Measurements from ENCODE around the gene SLC16A9.

Gene SLC16A9

GRCh38 chr10:59719374-59719773 lies 9.7 kb upstream of the SLC16A9 start:
- DNase-seq (ENCODE audit: low read depth in 4 of 4, low spot score in 1 of 4): no peak

DNA sequence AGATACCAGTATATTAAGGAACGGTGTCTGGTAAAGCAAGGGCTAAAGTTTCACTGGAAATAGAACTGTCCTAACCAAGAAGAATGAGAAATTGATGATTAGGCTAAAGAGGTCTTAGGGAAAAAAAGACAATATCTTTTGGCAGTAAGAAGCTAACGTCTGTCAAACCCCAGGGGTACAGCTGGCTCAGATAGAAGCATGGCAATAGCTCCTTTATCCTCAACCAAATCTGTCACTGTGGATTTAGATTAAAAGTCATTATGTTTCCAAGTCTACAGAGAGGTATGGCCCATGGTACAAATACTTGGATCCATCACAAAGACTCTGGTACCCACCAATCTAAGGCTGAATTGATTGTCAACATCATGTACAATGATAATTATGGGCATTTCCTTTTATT lies 8.6 kb upstream of the SLC16A9 start:
- no peak for DNase-seq (ENCODE audit: low read depth in 4 of 4, low spot score in 1 of 4)

GRCh38 chr10:59713196-59713821 lies 3.7 kb upstream of the SLC16A9 start:
- no peak for DNase-seq (ENCODE audit: low read depth in 4 of 4, low spot score in 1 of 4)

- DNase-seq (ENCODE audit: low read depth in 4 of 4, low spot score in 1 of 4): no peak
Observed at GRCh38 chr10:59711871-59712494, 2.3 kb upstream of the SLC16A9 start.

- no peak for DNase-seq (ENCODE audit: low read depth in 4 of 4, low spot score in 1 of 4)
Observed at GRCh38 chr10:59708816-59709394, 745 bp downstream of the SLC16A9 start.

DNA sequence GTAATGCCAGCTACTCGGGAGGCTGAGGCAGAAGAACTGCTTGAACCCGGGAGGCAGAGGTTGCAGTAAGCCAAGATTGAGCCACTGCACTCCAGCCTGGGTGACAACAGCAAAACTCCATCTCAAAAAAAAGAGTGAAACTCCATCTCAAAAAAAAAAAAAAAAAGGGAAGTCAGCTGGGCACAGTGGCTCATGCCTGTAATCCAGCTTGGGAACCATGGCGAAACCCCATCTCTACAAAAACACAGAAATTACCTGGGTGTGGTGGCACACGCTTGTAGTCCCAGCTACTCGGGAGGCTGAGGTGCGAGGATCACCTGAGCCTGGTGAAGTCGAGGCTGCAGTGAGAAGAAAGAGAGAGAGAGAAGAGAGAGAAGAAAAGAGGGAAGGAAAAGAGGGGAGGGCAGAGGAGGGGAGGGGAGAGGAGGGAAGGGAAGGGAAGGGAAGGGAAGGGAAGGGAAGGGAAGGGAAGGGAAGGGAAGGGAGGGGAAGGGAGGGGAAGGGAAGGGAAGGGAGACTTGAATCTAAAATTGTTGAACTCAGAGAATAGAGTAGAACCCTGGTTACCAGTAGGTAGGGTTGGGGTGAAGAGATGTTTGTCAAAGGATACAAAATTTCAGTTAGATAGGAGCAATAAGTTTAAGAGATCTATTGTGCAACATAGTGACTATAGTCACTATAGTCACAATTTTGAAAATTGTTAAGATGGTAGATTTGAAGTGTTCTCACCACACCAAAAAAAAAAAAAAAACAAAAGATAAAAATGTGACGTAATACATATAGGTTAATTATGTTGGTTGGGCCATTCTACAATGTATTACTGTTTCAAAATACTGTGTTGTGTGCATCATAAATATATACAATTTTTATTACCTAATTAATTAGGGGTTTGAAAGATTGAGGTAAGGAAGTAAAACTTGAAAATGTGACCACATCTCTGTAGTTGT lies 2.5 kb downstream of the SLC16A9 start:
- DNase-seq (ENCODE audit: low read depth in 4 of 4, low spot score in 1 of 4): no peak

DNA sequence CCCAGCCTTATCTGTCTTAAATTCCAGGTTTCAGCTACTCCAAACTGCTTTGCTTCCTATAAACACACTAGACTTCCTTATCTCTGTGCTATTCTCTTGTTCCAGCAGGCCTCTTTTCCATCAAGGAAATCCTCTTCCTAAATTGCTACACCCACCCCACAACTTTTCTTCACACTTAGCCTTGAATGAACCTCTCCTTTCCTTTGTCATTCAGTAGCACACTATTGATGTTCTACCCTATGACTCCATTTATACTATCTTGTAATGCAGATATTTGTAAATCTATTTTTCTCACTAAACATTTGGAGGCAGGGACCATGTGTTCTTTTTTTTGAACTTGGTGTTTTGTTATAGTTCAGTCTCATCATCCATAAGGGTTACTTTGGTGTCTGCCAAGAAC lies 3.7 kb downstream of the SLC16A9 start:
- DNase-seq (ENCODE audit: low read depth in 4 of 4, low spot score in 1 of 4): no peak

DNA sequence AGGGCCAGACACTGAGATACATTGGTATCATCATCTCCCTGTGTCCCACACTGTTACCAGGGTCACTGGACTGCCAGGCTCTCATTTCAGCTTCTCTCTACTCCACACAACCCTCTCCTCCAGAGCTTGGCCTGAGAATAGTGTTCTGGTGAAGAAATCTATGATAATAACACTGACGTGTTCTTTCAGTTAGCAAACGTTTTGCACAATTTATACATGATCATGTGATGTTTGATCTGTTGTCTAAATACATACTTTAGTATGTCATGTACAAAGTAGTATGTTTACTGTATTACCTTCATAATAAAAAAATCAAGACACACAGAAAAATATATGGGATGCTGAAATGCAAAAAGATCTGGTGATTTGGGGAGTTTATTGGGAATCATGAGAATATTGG lies 5.0 kb downstream of the SLC16A9 start:
- DNase-seq (ENCODE audit: low read depth in 4 of 4, low spot score in 1 of 4): no peak

DNA sequence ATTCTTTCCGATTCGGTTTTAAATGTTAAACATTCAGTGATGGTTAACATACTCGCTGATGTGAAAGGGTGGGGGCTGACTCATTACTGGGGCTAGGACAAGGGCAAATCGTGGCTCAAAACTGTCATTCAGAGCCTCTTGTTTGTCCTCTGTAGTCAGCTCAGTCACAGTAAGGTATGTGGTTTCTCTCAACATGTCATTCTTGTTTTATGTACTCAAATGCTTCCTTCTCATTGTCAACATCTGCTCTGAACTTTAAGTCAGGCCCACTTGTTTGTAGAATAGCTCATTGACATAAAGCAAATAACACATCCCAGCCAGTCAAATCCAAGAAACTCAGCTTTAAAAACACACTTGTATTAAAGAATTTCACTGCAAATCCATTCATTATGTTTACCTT lies 7.3 kb downstream of the SLC16A9 start:
- no peak for DNase-seq (ENCODE audit: low read depth in 4 of 4, low spot score in 1 of 4)

DNA sequence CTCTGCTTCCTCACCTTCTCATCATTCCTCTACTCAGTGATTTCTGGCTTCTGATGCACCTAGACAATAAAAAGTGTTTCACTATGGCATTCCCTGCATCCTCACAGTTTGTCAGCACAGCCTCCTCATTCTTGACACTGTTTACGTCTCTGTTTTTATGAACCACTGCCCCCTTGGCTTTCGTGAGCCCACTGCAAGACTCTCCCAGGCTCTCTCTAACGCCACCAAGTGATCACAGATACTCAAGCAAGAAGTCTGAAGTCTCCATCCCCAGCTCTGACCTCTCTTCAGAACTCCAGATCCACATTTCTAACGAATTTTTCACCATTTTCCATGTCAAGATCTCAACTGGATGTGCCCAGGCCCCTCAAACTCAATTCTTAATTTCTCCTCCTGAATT lies 8.9 kb downstream of the SLC16A9 start:
- DNase-seq (ENCODE audit: low read depth in 4 of 4, low spot score in 1 of 4): no peak

GRCh38 chr10:59698326-59698725 lies 11.3 kb downstream of the SLC16A9 start:
- DNase-seq (ENCODE audit: low read depth in 4 of 4, low spot score in 1 of 4): no peak

- no peak for DNase-seq (ENCODE audit: low read depth in 4 of 4, low spot score in 1 of 4)
Observed at GRCh38 chr10:59695637-59696036, 14.0 kb downstream of the SLC16A9 start.

- DNase-seq (ENCODE audit: low read depth in 4 of 4, low spot score in 1 of 4): no peak
Observed at GRCh38 chr10:59694936-59695335, 14.7 kb downstream of the SLC16A9 start.

- DNase-seq (ENCODE audit: low read depth in 4 of 4, low spot score in 1 of 4): no peak
Observed at GRCh38 chr10:59692113-59692512, 17.5 kb downstream of the SLC16A9 start.

- DNase-seq (ENCODE audit: low read depth in 4 of 4, low spot score in 1 of 4): no peak
Observed at GRCh38 chr10:59688921-59689351, 20.7 kb downstream of the SLC16A9 start.

DNA sequence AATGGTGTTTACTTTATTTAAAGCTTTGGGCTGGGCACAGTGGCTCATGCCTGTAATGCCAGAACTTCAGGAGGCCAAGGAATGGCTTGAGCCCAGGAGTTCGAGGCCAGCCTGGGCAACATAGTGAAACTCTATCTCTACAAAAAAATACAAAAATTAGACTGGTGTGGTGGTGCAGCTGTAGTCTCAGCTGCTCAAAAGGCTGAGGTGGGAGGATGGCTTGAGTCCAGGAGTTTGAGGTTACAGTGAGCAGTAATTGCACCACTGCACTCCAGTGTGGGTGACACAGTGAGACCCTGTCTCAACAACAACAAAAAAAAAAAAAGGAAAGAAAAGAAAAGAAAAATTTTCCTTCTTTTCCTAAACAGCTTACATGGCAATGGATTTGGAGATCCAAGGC lies 22.0 kb downstream of the SLC16A9 start:
- DNase-seq (ENCODE audit: low read depth in 4 of 4, low spot score in 1 of 4): no peak

GRCh38 chr10:59684006-59684405 lies 25.6 kb downstream of the SLC16A9 start:
- DNase-seq (ENCODE audit: low read depth in 4 of 4, low spot score in 1 of 4): no peak

DNA sequence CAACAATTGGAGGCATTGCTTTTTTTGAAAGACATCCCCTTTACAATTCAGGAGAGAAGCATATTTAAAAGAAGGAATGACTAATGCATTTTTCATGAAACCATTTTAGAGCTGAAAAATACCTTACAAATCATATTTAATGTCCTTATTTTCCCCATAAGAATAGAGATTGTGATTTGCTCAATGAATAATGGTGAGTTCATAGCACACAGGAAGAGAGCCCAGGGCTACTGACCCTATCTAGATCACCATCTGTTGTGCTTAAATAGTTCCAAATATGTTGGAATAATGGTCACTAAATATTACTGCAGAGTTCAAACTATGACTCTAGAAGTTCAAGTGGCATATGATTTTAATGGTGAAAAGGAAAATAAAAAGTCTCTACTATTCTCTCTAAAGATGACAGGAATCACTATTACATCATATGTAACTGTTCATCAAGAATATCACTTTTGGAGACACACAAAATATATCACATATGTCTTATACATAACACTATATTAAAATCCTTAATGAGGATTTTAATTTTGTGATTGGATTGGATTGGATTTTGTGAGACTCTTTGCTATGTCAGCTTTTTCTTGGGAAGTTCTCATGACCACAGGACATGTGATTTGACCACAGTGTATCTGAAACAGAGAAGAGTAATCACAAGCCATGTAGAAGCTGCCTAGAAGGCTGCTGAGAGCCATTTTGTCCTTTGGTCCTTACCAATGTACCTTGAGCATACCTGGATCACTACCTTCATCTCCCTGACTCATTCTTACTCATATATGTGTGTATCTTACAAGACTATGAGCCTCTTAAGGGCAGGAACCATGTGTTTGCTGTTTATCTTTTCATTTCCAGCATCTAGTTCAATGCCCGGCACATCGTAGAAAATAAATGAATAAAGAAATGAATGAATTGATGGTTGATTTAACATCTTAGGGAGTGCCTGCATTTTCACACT lies 26.4 kb downstream of the SLC16A9 start:
- no peak for DNase-seq (ENCODE audit: low read depth in 4 of 4, low spot score in 1 of 4)

- DNase-seq (ENCODE audit: low read depth in 4 of 4, low spot score in 1 of 4): no peak
Observed at GRCh38 chr10:59680199-59680598, 29.5 kb downstream of the SLC16A9 start.

GRCh38 chr10:59678884-59679301 lies 30.8 kb downstream of the SLC16A9 start:
- DNase-seq (ENCODE audit: low read depth in 4 of 4, low spot score in 1 of 4): no peak

Data from stimulated activated CD4-positive, alpha-beta T cell treated with anti-CD3 and anti-CD28 coated beads, Interleukin-1b, Interleukin-23, amount 100 ng/mL, for 24 hours (primary cell).